Vagina (tissue), 2 donors: Measurements from ENCODE around the gene RPS14.

ENCODE experiments used
- CTCF ChIP-seq, 3 experiments: fragments of 450-650 bp in 2 of 3; fragments of 200-600 bp in 1 of 3; sonication (generic) in 1 of 3; IDR thresholded peaks; one replicate each; pipeline ENCODE4 v1.5.1; 2017 to 2019; ENCODE audit warnings: antibody characterized with exemption in 3 of 3, mild to moderate bottlenecking in 2 of 3, moderate library complexity in 2 of 3
- POLR2AphosphoS5 ChIP-seq, 2 donors: sonication (generic); formaldehyde crosslinking; IDR thresholded peaks; one replicate each; pipeline ENCODE4 v1.9.0; 2017; ENCODE audit warnings: antibody characterized with exemption in 2 of 2, mild to moderate bottlenecking in 2 of 2, low read depth in 1 of 2; ENCODE audit not compliant: insufficient read depth in 1 of 2

- TF ChIP-seq POLR2AphosphoS5 (IDR thresholded peaks at IDR 0.05; ENCODE audit: insufficient read depth in 1 of 2, low read depth in 1 of 2) (no peak), CTCF (IDR thresholded peaks at IDR 0.05) (no peak)
Observed at GRCh38 chr5:150410524-150411244, 38.9 kb downstream of the RPS14 start.
